K562 (cell line): Measurements from ENCODE around the gene BNIP1. TPM values are rescaled to one million over a fixed set of nuclear protein-coding genes. Genes with fewer than 3 reads are reported as not detected.

ENCODE experiments used
- ATAC-seq: fragments of 200-7000 bp; cut with Tn5 transposase; 3 replicates; pipeline ENCODE4 v1.9.1; 2020; ENCODE audit warnings: moderate library complexity
- BruUV-seq: library from RNA; stranded (reverse); fragments of 400-500 nt; replicated peaks from 2 replicates; lab custom pipeline; 2021; lab: Mats Ljungman, UMichigan
- CTCF ChIA-PET: fragments of 300-600 bp; formaldehyde crosslinking; extraction: SDS; loops from one replicate; lab custom pipeline; 2021; ENCODE audit warnings: low intra/inter-chr PET ratio; lab: Yijun Ruan, JAX
- POLR2A ChIA-PET: fragments of 300-600, 350-650 bp; sonication (Branson Sonifier 250); formaldehyde crosslinking; extraction: SDS; loops from one replicate; lab custom pipeline; 2021; ENCODE audit warnings: antibody characterized with exemption, inconsistent platforms; lab: Yijun Ruan, JAX
- DNase-seq, 4 experiments: peaks; one replicate each; pipeline versions ENCODE4 v3.0.0 to v3.0.0-alpha.2; 2011 to 2018; ENCODE audit warnings: low spot score in 3 of 4, mixed read lengths in 3 of 4; ENCODE audit errors: extremely low read depth in 1 of 4
- FAIRE-seq: peaks from 2 replicates; lab custom pipeline; 2011; peaks lifted over from hg19 to GRCh38; lab: Jason Lieb, UNC
- H2AFZ ChIP-seq: 2 replicates; pipeline ENCODE4 v1.6.0; 2011; ENCODE audit warnings: low read depth, low read length, control low read depth, inconsistent platforms
- H3K27ac ChIP-seq: fragments of 200-600 bp; 3 replicates; pipeline ENCODE4 v1.8.0; 2011; ENCODE audit warnings: low read depth, mild to moderate bottlenecking, control low read depth, inconsistent platforms, low read length, moderate library complexity, mixed read lengths; ENCODE audit errors: extremely low read depth
- H3K27me3 ChIP-seq, 2 experiments: fragments of 300-600 bp in 1 of 2; 2 replicates in 1 of 2; 3 replicates in 1 of 2; pipeline versions ENCODE4 v1.6.0 to v1.8.0; 2011; ENCODE audit warnings: inconsistent platforms in 2 of 2, low read length in 2 of 2, mild to moderate bottlenecking in 1 of 2, mixed read lengths in 1 of 2, moderate library complexity in 1 of 2; ENCODE audit not compliant: control insufficient read depth in 2 of 2, insufficient read depth in 2 of 2
- H3K36me3 ChIP-seq: fragments of 300-600 bp; 3 replicates; pipeline ENCODE4 v1.8.0; 2011; ENCODE audit warnings: mild to moderate bottlenecking, low read length, inconsistent platforms; ENCODE audit not compliant: control insufficient read depth, insufficient read depth
- H3K4me1 ChIP-seq, 2 experiments: fragments of 200-600 bp in 1 of 2; replicated peaks in 1 of 2; 2 replicates in 1 of 2; 3 replicates in 1 of 2; pipeline versions ENCODE4 v1.5.1 to v1.8.0; 2011; ENCODE audit warnings: inconsistent platforms in 2 of 2, low read length in 2 of 2, mild to moderate bottlenecking in 1 of 2, mixed read lengths in 1 of 2, moderate library complexity in 1 of 2; ENCODE audit not compliant: control insufficient read depth in 2 of 2, insufficient read depth in 2 of 2
- H3K4me2 ChIP-seq: 2 replicates; pipeline ENCODE4 v1.6.1; 2011; ENCODE audit warnings: low read length, control low read depth, inconsistent platforms, mixed read lengths; ENCODE audit not compliant: insufficient read depth
- H3K4me3 ChIP-seq: fragments of 200-600 bp; sonication (generic), shearing (Covaris generic); 2 replicates; pipeline ENCODE4 v1.5.1; 2016; ENCODE audit warnings: control low read depth, inconsistent platforms
- H3K79me2 ChIP-seq: fragments of 200-600 bp; 3 replicates; pipeline ENCODE4 v1.8.0; 2011; ENCODE audit warnings: low read length, inconsistent platforms; ENCODE audit not compliant: control insufficient read depth, insufficient read depth
- H3K9ac ChIP-seq, 2 experiments: 2 replicates each; pipeline versions ENCODE4 v1.6.0 to v1.6.1; 2011; ENCODE audit warnings: low read depth in 2 of 2, low read length in 2 of 2, control low read depth in 1 of 2, inconsistent platforms in 1 of 2, mild to moderate bottlenecking in 1 of 2, mixed read lengths in 1 of 2; ENCODE audit not compliant: insufficient read depth in 1 of 2
- H3K9me1 ChIP-seq: one replicate; pipeline ENCODE4 v1.6.0; 2011; ENCODE audit warnings: inconsistent platforms, mild to moderate bottlenecking, low read length, moderate library complexity; ENCODE audit not compliant: control insufficient read depth, insufficient read depth
- H3K9me3 ChIP-seq: replicated peaks from 2 replicates; pipeline ENCODE4 v1.5.1; 2011; ENCODE audit warnings: low read depth, low read length, inconsistent platforms; ENCODE audit not compliant: control insufficient read depth, insufficient read depth
- H4K20me1 ChIP-seq: replicated peaks from 2 replicates; pipeline ENCODE4 v1.6.1; 2011; ENCODE audit warnings: low read length, inconsistent platforms, mixed read lengths; ENCODE audit not compliant: control insufficient read depth, insufficient read depth
- CTCF ChIP-seq, 3 experiments: IDR thresholded peaks in 2 of 3; conservative IDR thresholded peaks in 1 of 3; 2 replicates each; pipeline ENCODE4 v1.5.1; 2011 to 2012; ENCODE audit warnings: low read length in 3 of 3, mild to moderate bottlenecking in 3 of 3, control low read depth in 2 of 3, improper control_type of control experiment in 1 of 3, inconsistent platforms in 1 of 3, low read depth in 1 of 3, mixed read lengths in 1 of 3, moderate library complexity in 1 of 3; ENCODE audit not compliant: insufficient read depth in 2 of 3
- CTCFL ChIP-seq: IDR thresholded peaks from 2 replicates; pipeline ENCODE4 v1.6.1; 2011; ENCODE audit warnings: borderline replicate concordance, low read depth, mild to moderate bottlenecking, moderate library complexity, low read length; ENCODE audit not compliant: insufficient read depth, poor library complexity, severe bottlenecking
- DPF2 ChIP-seq: fragments of 450-650 bp; IDR thresholded peaks from 2 replicates; pipeline ENCODE4 v1.6.1; 2016
- KLF16 ChIP-seq: IDR thresholded peaks from 2 replicates; pipeline ENCODE4 v1.6.1; 2016; ENCODE audit warnings: antibody characterized with exemption
- whole genome bisulfite sequencing: fragments of 100-300 bp; shearing (Covaris generic); methylation state at CpG from one replicate; pipeline ENCODE4 v1.1.6; 2016; ENCODE audit warnings: low coverage, mixed read lengths; ENCODE audit not compliant: insufficient coverage; ENCODE audit errors: missing lambda C conversion rate; 5-methylcytosine and 5-hydroxymethylcytosine counted together
- in situ Hi-C: fragments of 300-500 bp; cut with MboI; formaldehyde crosslinking; loops from 4 replicates; pipeline ENCODE4 v1.15.0; 2018; ENCODE audit warnings: inconsistent platforms, mixed read lengths
- intact Hi-C: fragments of 100-400 bp; cut with micrococcal nuclease; formaldehyde crosslinking; loops from 2 replicates; pipeline ENCODE4 v1.14.2; 2022
- polyA plus RNA-seq, 8 experiments: library from polyadenylated mRNA; depleted of rRNA in 4 of 8; stranded (reverse) in 5 of 8; unstranded in 3 of 8; fragments of >200 nt; fragmentation: Nextera tagmentation in 2 of 8; fragmentation: Illumina TruSeq in 1 of 8; extraction: Ambion mirVana in 2 of 8; extraction: Trizol in 1 of 8; gene quantifications; 2 replicates each; pipeline versions ENCODE4 v1.2.1 to v1.2.3, GENCODE V29; 2011 to 2014; ENCODE audit warnings: inconsistent platforms in 1 of 8, missing spikeins in 1 of 8
- total RNA-seq, 7 experiments: library from RNA; depleted of rRNA in 6 of 7; stranded (reverse); fragments of >200 nt in 6 of 7; fragmentation: Illumina TruSeq in 2 of 7; extraction: Trizol in 2 of 7; gene quantifications; 2 replicates each; pipeline versions ENCODE4 v1.2.1 to v1.2.3, GENCODE V29; 2011 to 2021; ENCODE audit warnings: low replicate concordance in 1 of 7

The BNIP1 gene
- total and polyA plus RNA-seq, 9 of the 15 experiments (the other 6 are each of a cell fraction or from before 2014, with no cell fraction given), result 18.8 to 65.0 (median 26.2) TPM

GRCh38 chr5:173172166-173172565 lies 27.8 kb downstream of the BNIP1 start:
- Histone ChIP-seq H2AFZ (no peak overlapping the region), H3K4me3 (no peak overlapping the region), H3K4me2 (no peak overlapping the region), H3K4me1 (no peaks in the 10 kb centered on the region), H3K9me1 (no peaks in the 10 kb centered on the region), H3K9ac (no peak overlapping the region), H3K79me2 (no peaks in the 10 kb centered on the region), H3K27me3 (peaks cover 11 to 21% of the 10 kb centered on the region in 2 experiments), H3K27ac (no peak overlapping the region), H3K9me3 (no peaks in the 10 kb centered on the region), H3K36me3 (no peaks in the 10 kb centered on the region), H4K20me1 (no peaks in the 10 kb centered on the region)
- CTCF ChIA-PET, result no interaction called here
- in situ Hi-C loops, result no loop called here
- BruUV-seq, result no TSS peak
- 22% methylated on average over 8 of the region's 8 CpGs for WGBS
- DNase-seq, result peak in 1 of 4 experiments; percentile 20
- TF ChIP-seq CTCF (IDR thresholded peaks at IDR 0.05 in 2 of 3, conservative IDR thresholded peaks at IDR 0.05 in 1 of 3; ENCODE audit: insufficient read depth in 2 of 3, low read depth in 1 of 3, low read length in 3 of 3) (peak; percentile 19 to 38 (median 38); a peak in 3 of 6 replicates), DPF2 (peak; percentile 36; the same call in 1 of the 2 replicates), CTCFL (peak; percentile 35), KLF16 (no peak)
- intact Hi-C loops, result no loop called here
- no peak for FAIRE-seq
- POLR2A ChIA-PET, result interaction anchor here (0.6 to 0.8 kb wide), 2 partner anchors 166 to 313 kb away, joined by 3 read pairs; no protein-coding TSS in a partner anchor
- peak; percentile 75 for ATAC-seq
